OCI-LY3 (cell line): Measurements from ENCODE around the gene RGS19.

ENCODE experiments used
- H2AFZ ChIP-seq: fragments of 200-600, 300-600 bp; shearing (Covaris generic); 2 replicates; pipeline ENCODE4 v1.6.0; 2014; ENCODE audit warnings: antibody characterized with exemption, low read depth, low read length
- H3K27ac ChIP-seq: fragments of 200-600, 300-600 bp; sonication (generic); 2 replicates; pipeline ENCODE4 v1.5.1; 2014; ENCODE audit warnings: mild to moderate bottlenecking, low read length, moderate library complexity, mixed read lengths
- H3K27me3 ChIP-seq: fragments of 200-600, 300-600 bp; sonication (generic); 2 replicates; pipeline ENCODE4 v1.6.1; 2014; ENCODE audit warnings: low read depth, low read length, mixed read lengths
- H3K36me3 ChIP-seq: fragments of 200-600, 300-600 bp; sonication (generic); replicated peaks from 2 replicates; pipeline ENCODE3; 2014; ENCODE audit warnings: low read depth, low read length, mixed read lengths
- H3K4me1 ChIP-seq: fragments of 300-600, 200-600 bp; sonication (generic); 2 replicates; pipeline ENCODE4 v1.6.1; 2014; ENCODE audit warnings: low read length, mixed read lengths
- H3K4me2 ChIP-seq: fragments of 200-600, 300-600 bp; sonication (generic); 2 replicates; pipeline ENCODE4 v1.6.1; 2014; ENCODE audit warnings: low read length, mixed read lengths
- H3K4me3 ChIP-seq: fragments of 300-600, 200-600 bp; sonication (generic); 2 replicates; pipeline ENCODE4 v1.5.1; 2014; ENCODE audit warnings: antibody characterized with exemption, mild to moderate bottlenecking, low read length, moderate library complexity
- H3K79me2 ChIP-seq: fragments of 300-600, 200-600 bp; shearing (Covaris generic); 2 replicates; pipeline ENCODE4 v1.6.1; 2014; ENCODE audit warnings: mild to moderate bottlenecking, low read length, mixed read lengths
- H3K9ac ChIP-seq: fragments of 300-600, 200-600 bp; shearing (Covaris generic); 2 replicates; pipeline ENCODE4 v1.6.0; 2014; ENCODE audit warnings: mild to moderate bottlenecking, low read length, moderate library complexity
- H3K9me3 ChIP-seq: fragments of 200-600, 300-600 bp; shearing (Covaris generic); 2 replicates; pipeline ENCODE4 v1.6.1; 2014; ENCODE audit warnings: low read length, mixed read lengths; ENCODE audit not compliant: insufficient read depth
- H4K20me1 ChIP-seq: fragments of 200-600, 300-600 bp; sonication (generic); 2 replicates; pipeline ENCODE4 v1.6.1; 2016; ENCODE audit warnings: low read length, mixed read lengths; ENCODE audit not compliant: insufficient read depth
- CTCF ChIP-seq: fragments of 200-600, 300-600 bp; sonication (generic); IDR thresholded peaks from 2 replicates; pipeline ENCODE4 v1.5.1; 2014; ENCODE audit warnings: antibody characterized with exemption, low read length, low read depth
- EZH2phosphoT487 ChIP-seq: fragments of 200-600 bp; shearing (Covaris generic); IDR thresholded peaks from 2 replicates; pipeline ENCODE4 v1.6.1; 2018; ENCODE audit warnings: antibody characterized with exemption, mixed run types, low read depth

Gene RGS19

GRCh38 chr20:64086801-64087200 lies 7.5 kb upstream of the RGS19 start:
- TF ChIP-seq CTCF, result no peak
- TF ChIP-seq EZH2phosphoT487, result no peak
- Histone ChIP-seq H3K36me3 (no peaks in the 10 kb centered on the region), H3K4me1 (peaks cover 5% of the 10 kb centered on the region), H3K27me3 (peaks cover 24% of the 10 kb centered on the region), H3K79me2 (no peaks in the 10 kb centered on the region), H3K4me2 (no peak overlapping the region), H4K20me1 (0 out of 2 replicates have a peak, but pooled peaks cover 4% of the 10 kb centered on the region), H3K9ac (no peak overlapping the region), H3K4me3 (no peak overlapping the region), H3K27ac (no peak overlapping the region), H3K9me3 (no peaks in the 10 kb centered on the region), H2AFZ (no peak overlapping the region)

- Histone ChIP-seq H3K4me1 (peaks cover 9% of the 10 kb centered on the region), H3K9me3 (no peaks in the 10 kb centered on the region), H3K27me3 (peaks cover 24% of the 10 kb centered on the region), H3K4me2 (no peak overlapping the region), H4K20me1 (no peaks in the 10 kb centered on the region), H3K27ac (no peak overlapping the region), H2AFZ (no peak overlapping the region), H3K4me3 (no peak overlapping the region), H3K9ac (no peak overlapping the region), H3K36me3 (no peaks in the 10 kb centered on the region), H3K79me2 (no peaks in the 10 kb centered on the region)
- TF ChIP-seq EZH2phosphoT487 (no peak), CTCF (no peak)
Measured at GRCh38 chr20:64084685-64085152, 5.4 kb upstream of the RGS19 start.

GRCh38 chr20:64083804-64084684 lies 4.7 kb upstream of the RGS19 start, which contains the start of gene LKAAEAR1:
TSS of gene LKAAEAR1 (minus strand) at chr20:64084398. CDS start at chr20:64084219, 179 bp downstream.
- Histone ChIP-seq H2AFZ (no peak within 1 kb of the TSS; the same call in 1 of the 2 replicates), H3K9ac (peak within 1 kb of the TSS; percentile 31; the same call in 1 of the 2 replicates), H3K4me3 (peak within 1 kb of the TSS; percentile 77)

More at GRCh38 chr20:64083804-64084684, 4.7 kb upstream of the RGS19 start, which contains the start of gene LKAAEAR1:
- peaks cover 24% of the 10 kb centered on the region for H3K27me3 ChIP-seq
- H3K4me2 ChIP-seq, result peak within 1 kb of the TSS; percentile 90
- no peaks in the 10 kb centered on the region for H3K9me3 ChIP-seq
- H3K36me3 ChIP-seq, result no peaks in the 10 kb centered on the region
- peaks cover 3% of the 10 kb centered on the region for H3K79me2 ChIP-seq
- no peak for TF ChIP-seq CTCF
- no peak for TF ChIP-seq EZH2phosphoT487
- H3K27ac ChIP-seq, result no peak within 1 kb of the TSS
- H3K4me1 ChIP-seq, result peaks cover 9% of the 10 kb centered on the region
- H4K20me1 ChIP-seq, result no peaks in the 10 kb centered on the region
